Activated gamma-delta T cell treated with anti-CD3 and anti-CD28 coated beads, Interleukin-2, amount 50 U/mL, for 16 hours (primary cell): ENCODE data around the gene ZNF580.

Experiments
- DNase-seq: peaks from one replicate; pipeline ENCODE4 v3.0.0-alpha.2; 2020; ENCODE audit warnings: low read depth

Gene ZNF580

GRCh38 chr19:55679343-55680257 is 38.8 kb downstream of the ZNF580 start:
- DNase-seq: no peak

- no peak for DNase-seq
These were observed 39.7 kb downstream of the ZNF580 start for GRCh38 chr19:55680339-55681130.

- DNase-seq: no peak
These were observed 40.6 kb downstream of the ZNF580 start for GRCh38 chr19:55681131-55682092.

GRCh38 chr19:55683449-55684261 is 42.9 kb downstream of the ZNF580 start:
- DNase-seq: no peak

GRCh38 chr19:55684946-55685681 is 44.3 kb downstream of the ZNF580 start:
- no peak for DNase-seq

- DNase-seq: no peak
These were observed 45.0 kb downstream of the ZNF580 start for GRCh38 chr19:55685776-55686175.

GRCh38 chr19:55686311-55687050 is 45.7 kb downstream of the ZNF580 start:
- DNase-seq: no peak

- DNase-seq: no peak
These were observed 46.7 kb downstream of the ZNF580 start for GRCh38 chr19:55687281-55688201.

GRCh38 chr19:55688422-55689218 is 47.8 kb downstream of the ZNF580 start:
- DNase-seq: no peak

GRCh38 chr19:55689411-55690108 is 48.8 kb downstream of the ZNF580 start:
- DNase-seq: no peak

DNA sequence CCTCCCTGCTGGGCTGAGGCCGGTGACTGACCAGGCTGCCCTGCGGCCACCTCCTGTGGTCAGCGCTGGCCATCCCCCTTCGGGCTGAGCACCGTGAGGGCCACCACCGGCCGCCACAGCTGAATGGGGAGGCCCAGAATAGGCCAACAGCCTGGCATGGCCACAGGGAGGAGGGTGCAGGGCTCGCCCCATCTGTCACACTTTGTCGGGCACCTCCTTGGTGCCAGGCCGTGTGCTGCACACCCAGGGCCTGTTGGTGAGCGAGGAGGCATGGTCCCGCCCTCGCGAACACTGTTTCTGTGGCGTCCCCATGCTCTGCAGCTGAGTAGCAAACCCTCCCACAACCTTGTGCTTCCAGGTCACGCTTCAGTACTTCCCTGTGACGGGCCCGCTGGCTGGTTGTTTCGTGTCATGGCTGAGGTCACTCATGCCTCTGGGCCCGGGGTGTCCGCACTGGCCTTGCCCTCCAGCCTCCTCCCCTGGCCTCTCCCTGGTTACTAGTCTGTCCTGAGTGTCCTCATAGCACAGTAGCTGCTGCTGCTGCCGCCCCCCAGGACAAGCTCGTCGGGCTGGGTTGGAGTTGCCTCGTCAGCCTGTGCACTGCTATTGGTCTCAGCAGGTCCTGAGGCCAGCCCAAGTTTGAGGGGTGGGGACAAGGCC is 49.4 kb downstream of the ZNF580 start:
- no peak for DNase-seq

DNA sequence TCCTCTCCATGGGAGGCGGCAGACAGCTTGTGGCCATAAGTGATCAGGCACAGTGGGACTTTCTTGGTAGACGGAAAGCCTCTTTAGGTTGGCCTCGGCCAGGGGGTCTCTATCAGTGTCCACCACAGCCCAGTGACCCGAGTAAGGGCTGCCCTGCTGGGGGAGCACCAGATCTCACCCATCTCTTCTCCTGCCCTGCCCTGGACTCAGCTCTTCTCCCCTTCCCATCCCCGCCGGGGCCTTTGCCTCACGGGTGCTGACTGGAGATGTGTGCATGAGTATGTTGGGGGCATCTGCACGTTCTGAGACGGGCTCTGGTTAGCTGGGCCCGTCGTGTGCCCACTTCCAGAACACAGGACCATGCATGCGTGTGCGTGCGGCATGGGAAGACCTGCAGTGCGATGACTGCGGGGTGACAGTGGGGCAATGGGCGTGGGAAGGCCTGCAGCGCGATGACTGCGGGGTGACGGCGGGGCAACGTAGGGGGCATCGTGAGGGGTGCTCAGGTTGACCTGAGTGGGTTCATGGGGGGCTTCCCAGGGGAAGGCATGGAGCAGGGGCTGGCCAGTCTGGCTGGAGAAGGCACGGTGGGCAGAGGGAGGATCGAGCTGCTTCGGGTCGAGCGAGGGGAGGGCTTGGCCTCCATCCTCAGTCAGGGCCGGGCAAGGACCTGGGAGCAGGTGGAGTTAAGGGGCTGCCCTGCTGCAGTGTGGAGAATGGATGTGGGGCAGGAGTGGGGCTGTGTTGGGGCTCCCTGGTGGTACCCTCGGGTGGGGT is 50.2 kb downstream of the ZNF580 start:
- no peak for DNase-seq

DNA sequence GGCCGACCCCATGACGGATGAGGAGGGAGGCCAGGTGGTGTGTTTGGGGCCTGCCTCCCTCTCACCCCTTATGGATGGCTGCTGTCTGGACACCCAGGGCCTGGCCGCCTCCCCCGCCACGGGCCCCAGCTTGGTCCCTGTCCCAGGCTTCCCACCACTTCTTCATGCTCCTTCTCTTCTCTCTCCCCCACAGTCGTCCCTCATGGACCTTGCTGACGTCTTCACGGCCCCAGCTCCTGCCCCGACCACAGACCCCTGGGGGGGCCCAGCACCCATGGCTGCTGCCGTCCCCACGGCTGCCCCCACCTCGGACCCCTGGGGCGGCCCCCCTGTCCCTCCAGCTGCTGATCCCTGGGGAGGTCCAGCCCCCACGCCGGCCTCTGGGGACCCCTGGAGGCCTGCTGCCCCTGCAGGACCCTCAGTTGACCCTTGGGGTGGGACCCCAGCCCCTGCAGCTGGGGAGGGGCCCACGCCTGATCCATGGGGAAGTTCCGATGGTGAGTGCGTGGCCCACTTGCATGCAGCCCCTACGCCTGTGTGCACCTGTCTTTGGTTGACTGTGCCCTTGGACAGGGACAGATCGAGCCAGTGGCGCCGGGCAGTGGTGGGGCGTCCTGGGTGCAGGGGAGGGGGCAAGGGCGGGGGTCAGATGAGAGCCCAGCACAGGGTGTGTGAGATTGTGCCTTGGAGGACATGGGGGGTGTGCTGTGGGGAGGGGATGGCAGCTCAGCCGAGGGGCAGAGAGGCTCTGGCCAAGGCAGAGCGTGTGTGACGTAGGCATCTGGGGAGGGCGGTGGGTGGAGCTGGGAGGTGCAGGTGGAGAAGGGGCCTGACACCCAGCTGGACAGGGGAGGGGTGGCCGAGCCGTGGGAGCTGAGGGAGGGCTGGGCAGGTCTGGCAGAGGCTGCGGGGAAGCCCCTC is 51.0 kb downstream of the ZNF580 start:
- DNase-seq: no peak

DNA sequence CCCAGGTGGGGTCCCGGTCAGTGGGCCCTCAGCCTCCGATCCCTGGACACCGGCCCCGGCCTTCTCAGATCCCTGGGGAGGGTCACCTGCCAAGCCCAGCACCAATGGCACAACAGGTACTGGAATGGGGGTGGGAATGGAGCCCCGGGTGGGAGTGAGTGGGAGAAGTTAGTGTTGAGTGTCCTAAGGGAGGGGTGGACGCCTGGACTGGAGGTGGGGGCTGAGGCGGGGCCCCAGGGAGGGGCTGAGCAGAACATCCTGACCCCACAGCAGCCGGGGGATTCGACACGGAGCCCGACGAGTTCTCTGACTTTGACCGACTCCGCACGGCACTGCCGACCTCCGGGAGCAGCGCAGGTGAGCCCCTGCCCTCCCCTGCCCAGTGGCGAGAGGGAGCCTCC is 51.9 kb downstream of the ZNF580 start:
- DNase-seq: no peak
